Measurements from ENCODE around the gene SNED1. TPM values are rescaled to one million over a fixed set of nuclear protein-coding genes. Genes with fewer than 3 reads are reported as not detected.

Gene SNED1
- polyA plus RNA-seq (under 0.01 to 0.12 TPM (median 0.04 TPM) in 3 replicates), polyA minus RNA-seq (0.43 TPM in 1 of 3 replicates, not detected in the others)
- not detected for polyA plus RNA-seq (2011; ENCODE audit: low read depth)
- 0.04 TPM in 1 of 2 replicates, not detected in the other for polyA plus RNA-seq (2011; cell fraction: cytosol; rRNA removed)
- 0.09 and 0.19 TPM in 2 replicates for polyA plus RNA-seq (2011; cell fraction: nucleus; rRNA removed)
- 0.05 and 0.18 TPM in 2 replicates for polyA plus RNA-seq (2012; ENCODE audit: low replicate concordance)
- polyA minus RNA-seq (2011; cell fraction: cytosol; rRNA and poly(A)+ RNA removed): not detected
- polyA minus RNA-seq (2011; cell fraction: nucleus; rRNA and poly(A)+ RNA removed): 0.42 and 0.85 TPM in 2 replicates

DNA sequence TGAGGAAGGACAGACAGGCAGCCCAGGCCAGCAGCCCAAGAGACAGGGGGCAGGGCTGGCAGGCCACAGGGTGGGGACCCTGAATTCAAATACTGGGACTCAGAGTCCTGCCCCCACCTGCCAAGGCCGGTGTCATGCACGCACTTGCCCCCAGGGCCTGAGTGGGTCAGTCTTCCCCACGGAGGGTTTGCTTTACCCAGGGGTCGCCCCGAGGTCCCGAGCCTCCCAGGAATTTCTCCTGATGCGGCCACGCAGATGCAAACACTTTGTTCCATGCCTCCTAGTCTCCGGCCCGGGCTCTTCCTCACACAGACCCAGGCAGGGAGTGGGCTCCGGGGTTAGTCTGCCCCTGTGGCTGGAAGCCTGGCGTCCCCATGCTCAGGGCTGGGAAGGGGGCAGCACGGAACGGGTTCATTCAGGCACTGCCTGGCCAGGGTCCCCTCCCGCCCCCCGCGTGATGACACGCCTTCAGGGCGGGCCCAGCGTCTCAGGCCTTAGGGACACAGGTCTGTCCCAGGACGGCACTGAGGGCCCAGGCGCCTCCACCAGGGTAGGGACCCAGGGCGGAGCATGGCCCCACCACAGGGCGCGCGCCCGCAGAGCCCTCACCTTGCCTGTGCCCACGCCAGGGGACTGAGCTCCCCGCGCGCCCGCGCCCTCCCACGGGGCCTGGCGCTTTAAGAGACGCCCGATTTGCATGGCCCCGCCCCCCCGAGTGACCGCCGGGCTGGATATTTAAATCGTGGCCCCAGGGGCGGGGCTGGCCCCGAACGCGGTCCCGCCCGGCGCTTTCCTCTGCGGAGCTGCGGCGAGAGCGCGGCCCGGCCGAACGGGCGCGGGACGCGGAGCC lies at the start of gene SNED1:
SNED1 (plus strand) TSS at position 763 of the 850 bp plus-strand sequence. CDS start 220 bp downstream, outside the sequence.
- FAIRE-seq (no peak), DNase-seq (ENCODE audit: low read depth, low spot score) (no peak)
- Histone ChIP-seq H4K20me1 (ENCODE audit: control insufficient read depth, extremely low read depth, insufficient read depth, low read length) (no peaks in the 10 kb centered on the region), H2AFZ (ENCODE audit: control insufficient read depth, low read length) (peak within 1 kb of the TSS; percentile 68), H3K9me1 (ENCODE audit: control insufficient read depth, extremely low read depth, insufficient read depth, low read length) (no peaks in the 10 kb centered on the region), H3K79me2 (ENCODE audit: control insufficient read depth, insufficient read depth, low read length) (no peaks in the 10 kb centered on the region), H3K36me3 (ENCODE audit: control insufficient read depth in 2 of 2, extremely low read depth in 1 of 2, insufficient read depth in 2 of 2, low read length in 2 of 2) (no peaks in the 10 kb centered on the region), H3K27me3 (ENCODE audit: control insufficient read depth, extremely low read depth, insufficient read depth, low read length) (peaks cover 38% of the 10 kb centered on the region), H3K9me3 (ENCODE audit: control insufficient read depth, low read depth, low read length) (peaks cover under 1% of the 10 kb centered on the region), H3K9ac (ENCODE audit: control insufficient read depth, extremely low read depth, insufficient read depth, low read length) (peak within 1 kb of the TSS; percentile 22), H3K27ac (ENCODE audit: control insufficient read depth, insufficient read depth, low read length) (no peak within 1 kb of the TSS), H3K4me3 (ENCODE audit: control insufficient read depth in 2 of 3, extremely low read depth in 1 of 3, insufficient read depth in 2 of 3, low read depth in 1 of 3, low read length in 3 of 3) (peak within 1 kb of the TSS in 2 of 3 experiments; percentile 33 to 54), H3K4me1 (ENCODE audit: control insufficient read depth, extremely low read depth, insufficient read depth, low read length) (no peaks in the 10 kb centered on the region), H3K4me2 (ENCODE audit: control insufficient read depth, extremely low read depth, insufficient read depth, low read depth, low read length) (peak within 1 kb of the TSS; percentile 48)
- peak; percentile 14 for TF ChIP-seq EZH2 (IDR thresholded peaks at IDR 0.05; ENCODE audit: low read length)
- no peak for TF ChIP-seq CTCF (optimal IDR thresholded peaks at IDR 0.05 in 1 of 3, IDR thresholded peaks at IDR 0.05 in 1 of 3, conservative IDR thresholded peaks at IDR 0.05 in 1 of 3; ENCODE audit: extremely low read depth in 1 of 3, insufficient read depth in 2 of 3, low read length in 3 of 3)
- dilution Hi-C loops (cut with MboI; ENCODE audit: extremely low pct_ligation_motif_present, low sequenced_read_pairs): no loop called here

GRCh38 chr2:240948905-240949790 lies 49.3 kb upstream of the SNED1 start:
- H3K9ac ChIP-seq (ENCODE audit: control insufficient read depth, extremely low read depth, insufficient read depth, low read length): no peak overlapping the region
- no peak for TF ChIP-seq CTCF (optimal IDR thresholded peaks at IDR 0.05 in 1 of 3, IDR thresholded peaks at IDR 0.05 in 1 of 3, conservative IDR thresholded peaks at IDR 0.05 in 1 of 3; ENCODE audit: extremely low read depth in 1 of 3, insufficient read depth in 2 of 3, low read length in 3 of 3)
- TF ChIP-seq EZH2 (IDR thresholded peaks at IDR 0.05; ENCODE audit: low read length): no peak
- H3K4me3 ChIP-seq (ENCODE audit: control insufficient read depth in 2 of 3, extremely low read depth in 1 of 3, insufficient read depth in 2 of 3, low read depth in 1 of 3, low read length in 3 of 3): no peak overlapping the region
- no peaks in the 10 kb centered on the region for H3K9me1 ChIP-seq (ENCODE audit: control insufficient read depth, extremely low read depth, insufficient read depth, low read length)
- no peak overlapping the region for H2AFZ ChIP-seq (ENCODE audit: control insufficient read depth, low read length)
- H3K4me2 ChIP-seq (ENCODE audit: control insufficient read depth, extremely low read depth, insufficient read depth, low read depth, low read length): no peak overlapping the region
- no peak overlapping the region for H3K27ac ChIP-seq (ENCODE audit: control insufficient read depth, insufficient read depth, low read length)
- no peaks in the 10 kb centered on the region for H3K36me3 ChIP-seq (ENCODE audit: control insufficient read depth in 2 of 2, extremely low read depth in 1 of 2, insufficient read depth in 2 of 2, low read length in 2 of 2)
- no peaks in the 10 kb centered on the region for H3K9me3 ChIP-seq (ENCODE audit: control insufficient read depth, low read depth, low read length)
- FAIRE-seq (no peak), DNase-seq (ENCODE audit: low read depth, low spot score) (no peak)
- H3K4me1 ChIP-seq (ENCODE audit: control insufficient read depth, extremely low read depth, insufficient read depth, low read length): peaks cover 6% of the 10 kb centered on the region
- H3K79me2 ChIP-seq (ENCODE audit: control insufficient read depth, insufficient read depth, low read length): no peaks in the 10 kb centered on the region
- H3K27me3 ChIP-seq (ENCODE audit: control insufficient read depth, extremely low read depth, insufficient read depth, low read length): peaks cover 5% of the 10 kb centered on the region
- dilution Hi-C loops (cut with MboI; ENCODE audit: extremely low pct_ligation_motif_present, low sequenced_read_pairs): no loop called here
- H4K20me1 ChIP-seq (ENCODE audit: control insufficient read depth, extremely low read depth, insufficient read depth, low read length): no peaks in the 10 kb centered on the region
